Fibroblast of villous mesenchyme (primary cell): ENCODE data around the gene CHD2. TPM values are rescaled to one million over a fixed set of nuclear protein-coding genes. Genes with fewer than 3 reads are reported as not detected.

Source experiments
- DNase-seq: peaks from one replicate; pipeline ENCODE4 v3.0.0-alpha.2; 2010; ENCODE audit warnings: low read depth
- H3K4me3 ChIP-seq: 2 replicates; pipeline ENCODE4 v1.5.1; 2011; ENCODE audit warnings: low read depth, mild to moderate bottlenecking, low read length
- CTCF ChIP-seq: IDR thresholded peaks from 2 replicates; pipeline ENCODE4 v1.5.1; 2012; ENCODE audit warnings: low read depth, mild to moderate bottlenecking, low read length; ENCODE audit not compliant: insufficient read depth
- total RNA-seq: library from RNA; depleted of rRNA; stranded (reverse); fragments of >200 nt; gene quantifications from 2 replicates; pipeline ENCODE4 v1.2.3, GENCODE V29; 2012

The CHD2 gene
- total RNA-seq, 1 donor: 102 TPM

- TF ChIP-seq CTCF: no peak
- DNase-seq: peak; percentile 38
- no peak overlapping the region for H3K4me3 ChIP-seq
These were observed 23.1 kb upstream of the CHD2 start for GRCh38 chr15:92877000-92877399.

GRCh38 chr15:92877416-92877815 lies 22.7 kb upstream of the CHD2 start:
- no peak for TF ChIP-seq CTCF
- no peak overlapping the region for H3K4me3 ChIP-seq
- no peak for DNase-seq

GRCh38 chr15:92878593-92879053 lies 21.5 kb upstream of the CHD2 start:
- no peak for TF ChIP-seq CTCF
- H3K4me3 ChIP-seq: no peak overlapping the region
- no peak for DNase-seq

GRCh38 chr15:92879949-92880725 lies 20.0 kb upstream of the CHD2 start:
- no peak for DNase-seq
- no peak overlapping the region for H3K4me3 ChIP-seq
- no peak for TF ChIP-seq CTCF

- no peak for TF ChIP-seq CTCF
- H3K4me3 ChIP-seq: no peak overlapping the region
- no peak for DNase-seq
These were observed 19.3 kb upstream of the CHD2 start for GRCh38 chr15:92880796-92881195.

GRCh38 chr15:92881211-92881754 lies 18.8 kb upstream of the CHD2 start:
- peak overlapping the region; percentile 49 for H3K4me3 ChIP-seq
- peak; percentile 58 for DNase-seq
- no peak for TF ChIP-seq CTCF
